GM10248 (cell line): ENCODE results near the gene CDKL1.
A peak's percentile ranks its signal among the peaks of the same experiment; 100 is the strongest.
"Not testable (repeated sequence)": the region's sequence is repeated elsewhere in the genome, so short reads cannot be mapped to it uniquely, and the experiment has no call there.

Source experiments
- CTCF ChIA-PET: fragments of 300-600 bp; sonication (Branson Sonifier 250); formaldehyde crosslinking; extraction: SDS; loops from one replicate; lab custom pipeline; 2021; ENCODE audit warnings: antibody characterized with exemption; lab: Yijun Ruan, JAX
- POLR2A ChIA-PET: fragments of 350-650 bp; sonication (Branson Sonifier 250); formaldehyde crosslinking; extraction: SDS; loops from one replicate; lab custom pipeline; 2020; ENCODE audit warnings: antibody characterized with exemption; lab: Yijun Ruan, JAX
- DNase-seq: peaks from one replicate; pipeline ENCODE4 v3.0.0; 2012; ENCODE audit errors: extremely low spot score
- CTCF ChIP-seq: IDR thresholded peaks from 2 replicates; pipeline ENCODE4 v1.5.1; 2012; ENCODE audit warnings: mild to moderate bottlenecking, low read depth; ENCODE audit errors: extremely low read depth, missing control alignments, control extremely low read depth

Gene CDKL1

GRCh38 chr14:50362764-50363713 lies 33.6 kb downstream of the CDKL1 start:
- no peak for TF ChIP-seq CTCF
- POLR2A ChIA-PET: interaction anchor here (1.6 kb wide), 1 partner anchor 33 kb away, joined by 5 read pairs; the partner anchor contains the start of gene CDKL1
- CTCF ChIA-PET: interaction anchor here (1.0 to 2.4 kb wide), 8 partner anchors 9 to 42 kb away, joined by 3 to 9 read pairs (median 4); partner anchors contain the start of gene CDKL1
- DNase-seq: peak; percentile 22

- CTCF ChIA-PET: interaction anchor here (0.7 to 2.4 kb wide), 4 partner anchors 17 to 41 kb away, joined by 3 to 7 read pairs (median 4); no protein-coding TSS in a partner anchor
- POLR2A ChIA-PET: not testable (repeated sequence)
These were observed 34.9 kb downstream of the CDKL1 start for GRCh38 chr14:50361473-50362403.

GRCh38 chr14:50360851-50361250 lies 35.8 kb downstream of the CDKL1 start:
- CTCF ChIA-PET: interaction anchor here (0.7 kb wide), 1 partner anchor 40 kb away, joined by 3 read pairs; no protein-coding TSS in a partner anchor
- no peak for DNase-seq
- POLR2A ChIA-PET: no interaction called here
- no peak for TF ChIP-seq CTCF

More at GRCh38 chr14:50361473-50362403, 34.9 kb downstream of the CDKL1 start:
- DNase-seq: not testable (repeated sequence)

- TF ChIP-seq CTCF: no peak
- POLR2A ChIA-PET: no interaction called here
- CTCF ChIA-PET: interaction anchor here (0.8 to 1.2 kb wide), 3 partner anchors 10 to 498 kb away, joined by 3 to 4 read pairs (median 4); no protein-coding TSS in a partner anchor
- DNase-seq: no peak
These were observed 36.6 kb downstream of the CDKL1 start for GRCh38 chr14:50360093-50360492.

- POLR2A ChIA-PET: no interaction called here
- CTCF ChIA-PET: interaction anchor here (0.8 to 1.2 kb wide), 5 partner anchors 9 to 498 kb away, joined by 3 to 4 read pairs (median 4); no protein-coding TSS in a partner anchor
- DNase-seq: no peak
- no peak for TF ChIP-seq CTCF
These were observed 37.0 kb downstream of the CDKL1 start for GRCh38 chr14:50359631-50360030.

- ChIA-PET CTCF (interaction anchor here (1.2 to 1.8 kb wide), 4 partner anchors 10 to 46 kb away, joined by 4 read pairs; partner anchors contain the start of gene L2HGDH), POLR2A (no interaction called here)
- TF ChIP-seq CTCF: no peak
- no peak for DNase-seq
These were observed 38.8 kb downstream of the CDKL1 start for GRCh38 chr14:50357753-50358395.
